Esophagus muscularis mucosa (tissue), 4 donors: ENCODE results near the gene GLMN. TPM values are rescaled to one million over a fixed set of nuclear protein-coding genes. Genes with fewer than 3 reads are reported as not detected.

Experiments used
- DNase-seq: peaks from one replicate; pipeline ENCODE4 v3.0.0-alpha.2; 2017; ENCODE audit errors: extremely low spot score
- H3K27ac ChIP-seq, 4 donors: fragments of 200-600 bp; sonication (generic); replicated peaks in 1 of 4; 1 replicate in 3 of 4; 2 replicates in 1 of 4; pipeline ENCODE4 v1.5.1; 2016 to 2019; ENCODE audit warnings: mild to moderate bottlenecking in 1 of 4
- H3K27me3 ChIP-seq, 4 donors: fragments of 200-600 bp; sonication (generic); one replicate each; pipeline versions ENCODE4 v1.5.1 to v1.6.0; 2016 to 2019
- H3K36me3 ChIP-seq, 4 donors: fragments of 200-600 bp; sonication (generic); one replicate each; pipeline ENCODE4 v1.5.1; 2016 to 2019
- H3K4me1 ChIP-seq, 4 donors: fragments of 200-600 bp; sonication (generic); one replicate each; pipeline ENCODE4 v1.5.1; 2016 to 2019
- H3K4me3 ChIP-seq, 4 donors: fragments of 200-600 bp; sonication (generic); 1 replicate in 2 of 4; 2 replicates in 2 of 4; pipeline ENCODE4 v1.5.1; 2016 to 2019; ENCODE audit warnings: mild to moderate bottlenecking in 4 of 4, moderate library complexity in 1 of 4
- H3K9me3 ChIP-seq, 4 donors: fragments of 200-600 bp; sonication (generic); 1 replicate in 3 of 4; 2 replicates in 1 of 4; pipeline ENCODE4 v1.5.1; 2016 to 2019
- CTCF ChIP-seq, 3 experiments: fragments of 200-600 bp in 2 of 3; fragments of 450-650 bp in 1 of 3; sonication (generic) in 2 of 3; IDR thresholded peaks; one replicate each; pipeline ENCODE4 v1.5.1; 2017 to 2019; ENCODE audit warnings: antibody characterized with exemption in 3 of 3, mild to moderate bottlenecking in 2 of 3, moderate library complexity in 1 of 3
- EP300 ChIP-seq: sonication (generic); formaldehyde crosslinking; IDR thresholded peaks from one replicate; pipeline ENCODE4 v1.6.1; 2017; ENCODE audit warnings: antibody characterized with exemption
- POLR2A ChIP-seq: fragments of 450-650 bp; IDR thresholded peaks from one replicate; pipeline ENCODE4 v1.6.1; 2017; ENCODE audit warnings: antibody characterized with exemption, moderate library complexity, mild to moderate bottlenecking, low read depth
- POLR2AphosphoS5 ChIP-seq, 2 donors: sonication (generic); formaldehyde crosslinking; IDR thresholded peaks; one replicate each; pipeline ENCODE4 v1.6.1; 2017; ENCODE audit warnings: antibody characterized with exemption in 2 of 2
- WGBS: methylation state at CpG from one replicate; pipeline ENCODE4 v1.1.5; 2018; 5-methylcytosine and 5-hydroxymethylcytosine counted together
- intact Hi-C: fragments of 100-400 bp; cut with DNase I; formaldehyde crosslinking; loops from one replicate; pipeline ENCODE4 v1.15.1; 2023
- total RNA-seq, 4 donors: library from RNA; depleted of rRNA; stranded (reverse); fragments of >200 nt; gene quantifications; one replicate each; pipeline versions ENCODE4 v1.1.0 to v1.2.1, GENCODE V29; 2016

GLMN gene
- total RNA-seq, 4 donors from 2014 or later = 6.0 to 9.1 (median 7.5) TPM

GRCh38 chr1:92228401-92228800 lies 70.4 kb downstream of the GLMN start:
- Histone ChIP-seq H3K4me1 (no peaks in the 10 kb centered on the region), H3K36me3 (no peaks in the 10 kb centered on the region), H3K27me3 (no peaks in the 10 kb centered on the region), H3K9me3 (no peaks in the 10 kb centered on the region), H3K27ac (no peak overlapping the region), H3K4me3 (no peak overlapping the region)
- intact Hi-C loops = no loop called here
- TF ChIP-seq POLR2A (no peak), POLR2AphosphoS5 (IDR thresholded peaks at IDR 0.05) (no peak), EP300 (no peak), CTCF (IDR thresholded peaks at IDR 0.05) (no peak)
- DNase-seq = no peak
- WGBS = 71% methylated on average over 3 of the region's 3 CpGs

GRCh38 chr1:92219028-92219427 lies 79.8 kb downstream of the GLMN start:
- intact Hi-C loops = no loop called here
- H3K36me3 ChIP-seq = no peaks in the 10 kb centered on the region
- TF ChIP-seq CTCF (IDR thresholded peaks at IDR 0.05) (no peak), POLR2AphosphoS5 (IDR thresholded peaks at IDR 0.05) (no peak), EP300 (no peak), POLR2A (no peak)
- no peak overlapping the region for H3K27ac ChIP-seq
- no peaks in the 10 kb centered on the region for H3K9me3 ChIP-seq
- H3K27me3 ChIP-seq = no peaks in the 10 kb centered on the region
- no peak overlapping the region for H3K4me3 ChIP-seq
- DNase-seq = no peak
- H3K4me1 ChIP-seq = no peaks in the 10 kb centered on the region

- intact Hi-C loops = no loop called here
Observed at GRCh38 chr1:92218559-92218958, 80.2 kb downstream of the GLMN start.

GRCh38 chr1:92217721-92218120 lies 81.1 kb downstream of the GLMN start, which contains the start of gene C1orf146:
C1orf146 (plus strand) TSS chr1:92217915; CDS start chr1:92231421, 13,506 bp downstream.
- intact Hi-C loops = no loop called here
- no peak within 1 kb of the TSS for H3K4me3 ChIP-seq
- DNase-seq = no peak
- H3K4me1 ChIP-seq = no peaks in the 10 kb centered on the region
- H3K9me3 ChIP-seq = no peaks in the 10 kb centered on the region
- no peaks in the 10 kb centered on the region for H3K36me3 ChIP-seq
- WGBS = 95% methylated on average over 27 of the region's 27 CpGs
- TF ChIP-seq POLR2AphosphoS5 (IDR thresholded peaks at IDR 0.05) (no peak), POLR2A (no peak), CTCF (IDR thresholded peaks at IDR 0.05) (no peak), EP300 (no peak)
- H3K27me3 ChIP-seq = no peaks in the 10 kb centered on the region
- H3K27ac ChIP-seq = no peak within 1 kb of the TSS

More at GRCh38 chr1:92218559-92218958, 80.2 kb downstream of the GLMN start:
- Histone ChIP-seq H3K4me3 (no peak overlapping the region), H3K36me3 (no peaks in the 10 kb centered on the region), H3K4me1 (no peaks in the 10 kb centered on the region), H3K27ac (no peak overlapping the region), H3K27me3 (no peaks in the 10 kb centered on the region), H3K9me3 (no peaks in the 10 kb centered on the region)
- WGBS = 88% methylated on average over 14 of the region's 14 CpGs
- DNase-seq = no peak
- no peak for TF ChIP-seq EP300
- TF ChIP-seq CTCF (IDR thresholded peaks at IDR 0.05) = no peak
- TF ChIP-seq POLR2A = no peak
- no peak for TF ChIP-seq POLR2AphosphoS5 (IDR thresholded peaks at IDR 0.05)

GRCh38 chr1:92211166-92211565 lies 87.6 kb downstream of the GLMN start:
- no peaks in the 10 kb centered on the region for H3K4me1 ChIP-seq
- intact Hi-C loops = no loop called here
- H3K27ac ChIP-seq = no peak overlapping the region
- no peak overlapping the region for H3K4me3 ChIP-seq
- H3K36me3 ChIP-seq = no peaks in the 10 kb centered on the region
- WGBS = 82% methylated on average over 2 of the region's 2 CpGs
- no peak for DNase-seq
- no peaks in the 10 kb centered on the region for H3K27me3 ChIP-seq
- no peak for TF ChIP-seq POLR2A
- TF ChIP-seq POLR2AphosphoS5 (IDR thresholded peaks at IDR 0.05) = no peak
- no peak for TF ChIP-seq EP300
- peaks cover 0 to 9% (median 2%) of the 10 kb centered on the region in 4 donors for H3K9me3 ChIP-seq
